SK-N-MC (cell line): ENCODE results near the gene THAP11.
"Not testable (repeated sequence)": the region's sequence is repeated elsewhere in the genome, so short reads cannot be mapped to it uniquely, and the experiment has no call there.

Source experiments
- DNase-seq: peaks from one replicate; pipeline ENCODE4 v3.0.0-alpha.2; 2011; ENCODE audit warnings: low read depth, low spot score
- H3K27ac ChIP-seq: fragments of 200-600 bp; sonication (generic); 2 replicates; pipeline ENCODE4 v1.5.1; 2016; ENCODE audit warnings: mixed run types
- H3K36me3 ChIP-seq: fragments of 200-600 bp; sonication (generic); 2 replicates; pipeline ENCODE4 v1.6.1; 2017; ENCODE audit warnings: antibody characterized with exemption, low read length, mixed read lengths; ENCODE audit not compliant: insufficient read depth
- H3K4me3 ChIP-seq: fragments of 200-600 bp; sonication (generic); 2 replicates; pipeline ENCODE4 v1.5.1; 2016
- H3K9ac ChIP-seq: fragments of 200-600 bp; sonication (generic); 2 replicates; pipeline ENCODE4 v1.8.0; 2017; ENCODE audit warnings: mixed run types, mixed read lengths; ENCODE audit not compliant: insufficient read length
- H3K9me3 ChIP-seq: fragments of 200-600 bp; sonication (generic); 2 replicates; pipeline ENCODE4 v1.6.1; 2017; ENCODE audit warnings: low read depth, mild to moderate bottlenecking, antibody characterized with exemption, low read length, moderate library complexity, mixed read lengths
- EZH2 ChIP-seq: fragments of 200-600 bp; sonication (generic); IDR thresholded peaks from one replicate; pipeline ENCODE4 v1.6.1; 2017; ENCODE audit warnings: antibody characterized with exemption
- FOXP2 ChIP-seq: optimal IDR thresholded peaks from 2 replicates; pipeline ENCODE3; 2011; ENCODE audit warnings: mild to moderate bottlenecking, moderate library complexity; ENCODE audit not compliant: insufficient read depth; ENCODE audit errors: extremely low read length, control extremely low read depth
- POLR2AphosphoS5 ChIP-seq: IDR thresholded peaks from 2 replicates; pipeline ENCODE4 v1.6.1; 2012; ENCODE audit warnings: mild to moderate bottlenecking, low read depth, low read length, borderline replicate concordance

THAP11 gene

GRCh38 chr16:67825119-67825518 lies 17.0 kb upstream of the THAP11 start:
- TF ChIP-seq EZH2 (no peak), FOXP2 (no peak), POLR2AphosphoS5 (no peak)
- H3K9ac ChIP-seq = no peak overlapping the region
- H3K4me3 ChIP-seq = no peak overlapping the region

GRCh38 chr16:67825906-67826305 lies 16.2 kb upstream of the THAP11 start:
- H3K4me3 ChIP-seq = no peak overlapping the region
- no peaks in the 10 kb centered on the region for H3K9me3 ChIP-seq
- no peaks in the 10 kb centered on the region for H3K36me3 ChIP-seq
- no peak for DNase-seq
- H3K27ac ChIP-seq = no peak overlapping the region
- no peak for TF ChIP-seq FOXP2
- no peak for TF ChIP-seq POLR2AphosphoS5
- no peak for TF ChIP-seq EZH2
- H3K9ac ChIP-seq = no peak overlapping the region

More at GRCh38 chr16:67825119-67825518, 17.0 kb upstream of the THAP11 start:
- Histone ChIP-seq H3K36me3 (no peaks in the 10 kb centered on the region), H3K27ac (no peak overlapping the region), H3K9me3 (no peaks in the 10 kb centered on the region)
- no peak for DNase-seq

- TF ChIP-seq POLR2AphosphoS5 (no peak), FOXP2 (no peak), EZH2 (no peak)
- H3K9me3 ChIP-seq = no peaks in the 10 kb centered on the region
- H3K27ac ChIP-seq = no peak overlapping the region
- H3K4me3 ChIP-seq = no peak overlapping the region
- no peak for DNase-seq
- no peaks in the 10 kb centered on the region for H3K36me3 ChIP-seq
- no peak overlapping the region for H3K9ac ChIP-seq
Measured at GRCh38 chr16:67828651-67829050, 13.5 kb upstream of the THAP11 start.

- Histone ChIP-seq H3K27ac (no peak overlapping the region), H3K36me3 (no peaks in the 10 kb centered on the region), H3K9me3 (no peaks in the 10 kb centered on the region), H3K4me3 (peak overlapping the region; percentile 81), H3K9ac (peak overlapping the region; percentile 80)
- TF ChIP-seq FOXP2 (no peak), POLR2AphosphoS5 (no peak), EZH2 (no peak)
- no peak for DNase-seq
Measured at GRCh38 chr16:67833030-67833414, 9.1 kb upstream of the THAP11 start.

GRCh38 chr16:67833415-67834241 lies 8.5 kb upstream of the THAP11 start:
- Histone ChIP-seq H3K27ac (no peak overlapping the region), H3K4me3 (peak overlapping the region; percentile 81), H3K36me3 (no peaks in the 10 kb centered on the region), H3K9me3 (no peaks in the 10 kb centered on the region), H3K9ac (peak overlapping the region; percentile 80)
- TF ChIP-seq FOXP2 (no peak), POLR2AphosphoS5 (peak; percentile 71)
- no peak for DNase-seq

GRCh38 chr16:67834242-67834614 lies 7.9 kb upstream of the THAP11 start:
- Histone ChIP-seq H3K36me3 (no peaks in the 10 kb centered on the region), H3K4me3 (peak overlapping the region; percentile 81), H3K9me3 (no peaks in the 10 kb centered on the region), H3K9ac (no peak overlapping the region), H3K27ac (no peak overlapping the region)
- no peak for TF ChIP-seq EZH2
- no peak for TF ChIP-seq FOXP2
- TF ChIP-seq POLR2AphosphoS5 = no peak
- DNase-seq = no peak

GRCh38 chr16:67837190-67837589 lies 4.9 kb upstream of the THAP11 start:
- not testable (repeated sequence) for H3K9me3 ChIP-seq, DNase-seq, H3K9ac ChIP-seq, H3K36me3 ChIP-seq, H3K4me3 ChIP-seq, H3K27ac ChIP-seq

GRCh38 chr16:67837811-67838210 lies 4.3 kb upstream of the THAP11 start:
- no peaks in the 10 kb centered on the region for H3K9me3 ChIP-seq
- no peaks in the 10 kb centered on the region for H3K36me3 ChIP-seq
- no peak overlapping the region for H3K27ac ChIP-seq
- no peak overlapping the region for H3K4me3 ChIP-seq
- TF ChIP-seq POLR2AphosphoS5 (no peak), FOXP2 (no peak), EZH2 (no peak)
- no peak overlapping the region for H3K9ac ChIP-seq
- DNase-seq = no peak

GRCh38 chr16:67841198-67841815 lies 813 bp upstream of the THAP11 start:
- DNase-seq = no peak
- H3K9ac ChIP-seq = peak overlapping the region; percentile 57
- H3K36me3 ChIP-seq = no peaks in the 10 kb centered on the region
- H3K9me3 ChIP-seq = no peaks in the 10 kb centered on the region
- TF ChIP-seq POLR2AphosphoS5 (no peak), EZH2 (no peak), FOXP2 (no peak)
- H3K4me3 ChIP-seq = peak overlapping the region; percentile 90
- peak overlapping the region; percentile 98 for H3K27ac ChIP-seq
